Right lobe of liver (tissue), 6 donors: Measurements from ENCODE around the gene USP14. TPM values are rescaled to one million over a fixed set of nuclear protein-coding genes. Genes with fewer than 3 reads are reported as not detected.
A peak's percentile ranks its signal among the peaks of the same experiment; 100 is the strongest.
"Not testable (repeated sequence)": the region's sequence is repeated elsewhere in the genome, so short reads cannot be mapped to it uniquely, and the experiment has no call there.

Experiments
- ATAC-seq, 4 donors: fragments of 200-7000 bp; cut with Tn5 transposase; one replicate each; pipeline ENCODE4 v1.9.1; 2020; ENCODE audit warnings: mild to moderate bottlenecking in 4 of 4, moderate library complexity in 4 of 4
- DNase-seq, 3 donors: peaks; one replicate each; pipeline ENCODE4 v3.0.0-alpha.2; 2020
- H3K27ac ChIP-seq, 3 donors: fragments of 200-600 bp; one replicate each; pipeline ENCODE4 v1.8.0; 2022
- H3K27me3 ChIP-seq, 2 donors: fragments of 200-600 bp; one replicate each; pipeline ENCODE4 v1.8.0; 2022
- H3K36me3 ChIP-seq, 4 donors: fragments of 200-600 bp; sonication (generic) in 1 of 4; one replicate each; pipeline versions ENCODE4 v1.5.1 to v1.8.0; 2017 to 2022; ENCODE audit warnings: control low read depth in 1 of 4
- H3K4me1 ChIP-seq, 4 donors: fragments of 200-600 bp; sonication (generic) in 1 of 4; one replicate each; pipeline versions ENCODE4 v1.5.1 to v1.8.0; 2017 to 2022; ENCODE audit warnings: control low read depth in 1 of 4
- H3K4me3 ChIP-seq, 3 donors: fragments of 200-600 bp; one replicate each; pipeline ENCODE4 v1.8.0; 2022
- H3K9me3 ChIP-seq, 4 donors: fragments of 200-600 bp; sonication (generic) in 1 of 4; one replicate each; pipeline versions ENCODE4 v1.5.1 to v1.8.0; 2017 to 2022; ENCODE audit warnings: control low read depth in 1 of 4
- POLR2A ChIP-seq: fragments of 450-650 bp; IDR thresholded peaks from one replicate; pipeline ENCODE4 v1.6.1; 2017; ENCODE audit warnings: antibody characterized with exemption, mild to moderate bottlenecking
- WGBS: methylation state at CpG from one replicate; pipeline ENCODE4 v1.1.6; 2018; ENCODE audit warnings: low coverage, low lambda C conversion rate; ENCODE audit not compliant: insufficient coverage; ENCODE audit errors: missing lambda C conversion rate; 5-methylcytosine and 5-hydroxymethylcytosine counted together
- intact Hi-C, 2 donors: fragments of 100-400 bp; cut with DNase I; formaldehyde crosslinking; loops; one replicate each; pipeline versions ENCODE4 v1.11.2 to v1.14.1; 2022
- long read RNA-seq: library from polyadenylated mRNA; unstranded; transcript quantifications from one replicate; pipeline ENCODE4 v2.0.0, GENCODE V29; 2019
- total RNA-seq, 6 experiments: library from RNA; depleted of rRNA in 2 of 6; stranded (reverse); fragments of >200 nt in 2 of 6; fragmentation: NEBNext Ultra II Directional in 3 of 6; extraction: Animal tissue kit (Norgen Biotek cat#: 25700) in 3 of 6; gene quantifications; one replicate each; pipeline versions ENCODE4 v1.1.0 to v1.2.4, GENCODE V29; 2016 to 2023
- TF ChIP-seq, protein P1 (sequence below), 4 donors: fragments of 200-600 bp in 3 of 4; fragments of 450-650 bp in 1 of 4; IDR thresholded peaks; one replicate each; pipeline versions ENCODE4 v1.5.1 to v1.8.0; 2016 to 2022; ENCODE audit warnings: antibody characterized with exemption in 4 of 4, mild to moderate bottlenecking in 2 of 4
- donor health status: DM: no; HTN: yes; CAD: no.
- donor health status: DM: no; HTN: no; CAD: no.
- donor health status: DM: no; HTN: no; CAD: no.
- donor health status: DM: no; HTN: yes; CAD: no.
- donor health status: DM: no; HTN: yes; CAD: no.

USP14 gene
- 10 to 100 TPM; 19.6 to 28.5 (median 24.5) TPM for total RNA-seq
- long read RNA-seq, full-length matches to known transcripts, result 6 of 10 reads
- long read RNA-seq, partial matches to known transcripts, result 2 of 10 reads
- long read RNA-seq, other reads (novel, unspliced or antisense), result 2 of 10 reads

DNA sequence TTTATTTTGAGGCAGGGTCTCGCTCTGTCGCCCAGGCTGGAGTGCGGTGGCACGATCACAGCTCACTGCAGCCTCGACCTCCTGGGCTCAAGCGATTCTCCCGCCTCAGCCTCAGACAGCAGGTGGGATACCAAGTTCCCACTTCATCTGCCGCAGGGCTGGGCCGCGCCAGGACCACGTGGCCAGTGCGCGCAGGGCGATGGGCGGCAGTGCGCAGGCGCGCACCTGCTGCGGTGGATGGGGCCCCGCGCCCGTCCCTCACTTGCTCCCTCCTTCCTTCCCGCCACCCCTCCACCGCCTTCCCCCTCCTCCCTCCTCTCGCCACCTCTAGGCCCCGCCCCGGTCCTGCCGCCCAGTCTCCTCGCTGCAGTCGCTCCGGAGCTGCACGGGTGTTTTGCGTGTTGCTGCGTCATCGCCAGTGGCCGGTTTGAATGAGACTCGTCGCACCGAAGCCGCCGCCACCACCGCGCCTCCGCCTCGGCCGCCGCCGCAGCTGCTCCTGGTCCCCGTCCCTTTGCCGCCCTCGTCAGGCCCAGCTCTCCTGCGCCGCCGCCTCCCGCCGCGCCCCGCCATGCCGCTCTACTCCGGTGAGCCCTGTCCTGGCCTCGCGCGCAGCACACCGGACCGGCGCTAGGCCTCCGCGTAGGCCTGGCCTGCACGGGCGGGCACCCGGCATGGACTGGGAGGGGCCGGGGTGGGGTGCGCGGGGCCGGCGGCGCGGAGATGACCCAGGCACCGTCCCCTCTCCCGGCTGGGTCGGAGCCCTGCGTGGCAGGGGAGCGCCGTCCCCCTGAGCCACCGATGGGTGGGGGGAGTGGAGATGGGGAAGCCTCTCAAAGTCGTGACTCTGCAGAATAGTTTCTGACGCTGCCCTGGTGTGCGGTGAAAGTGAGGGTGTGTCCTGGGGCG lies at the start of gene USP14:
TSS of gene USP14 (plus strand) at position 430 of the 909 bp plus-strand sequence. CDS start at position 572, 142 bp downstream.
- DNase-seq, result peak; percentile 98 to 99 (median 98)
- Histone ChIP-seq H3K36me3 (no peaks in the 10 kb centered on the region), H3K27me3 (no peaks in the 10 kb centered on the region), H3K9me3 (no peaks in the 10 kb centered on the region), H3K27ac (peak within 1 kb of the TSS; percentile 54 to 63 (median 56)), H3K4me3 (peak within 1 kb of the TSS; percentile 77 to 97 (median 87)), H3K4me1 (peaks cover 0 to 9% (median 3%) of the 10 kb centered on the region in 4 donors)
- TF ChIP-seq, protein P1, sequence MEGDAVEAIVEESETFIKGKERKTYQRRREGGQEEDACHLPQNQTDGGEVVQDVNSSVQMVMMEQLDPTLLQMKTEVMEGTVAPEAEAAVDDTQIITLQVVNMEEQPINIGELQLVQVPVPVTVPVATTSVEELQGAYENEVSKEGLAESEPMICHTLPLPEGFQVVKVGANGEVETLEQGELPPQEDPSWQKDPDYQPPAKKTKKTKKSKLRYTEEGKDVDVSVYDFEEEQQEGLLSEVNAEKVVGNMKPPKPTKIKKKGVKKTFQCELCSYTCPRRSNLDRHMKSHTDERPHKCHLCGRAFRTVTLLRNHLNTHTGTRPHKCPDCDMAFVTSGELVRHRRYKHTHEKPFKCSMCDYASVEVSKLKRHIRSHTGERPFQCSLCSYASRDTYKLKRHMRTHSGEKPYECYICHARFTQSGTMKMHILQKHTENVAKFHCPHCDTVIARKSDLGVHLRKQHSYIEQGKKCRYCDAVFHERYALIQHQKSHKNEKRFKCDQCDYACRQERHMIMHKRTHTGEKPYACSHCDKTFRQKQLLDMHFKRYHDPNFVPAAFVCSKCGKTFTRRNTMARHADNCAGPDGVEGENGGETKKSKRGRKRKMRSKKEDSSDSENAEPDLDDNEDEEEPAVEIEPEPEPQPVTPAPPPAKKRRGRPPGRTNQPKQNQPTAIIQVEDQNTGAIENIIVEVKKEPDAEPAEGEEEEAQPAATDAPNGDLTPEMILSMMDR (IDR thresholded peaks at IDR 0.05), result no peak
- peak; percentile 72 for TF ChIP-seq POLR2A
- intact Hi-C loops, result no loop called here
- WGBS, result 5% methylated on average over 14 of the region's 89 CpGs
- peak; percentile 98 to 99 (median 99) for ATAC-seq

DNA sequence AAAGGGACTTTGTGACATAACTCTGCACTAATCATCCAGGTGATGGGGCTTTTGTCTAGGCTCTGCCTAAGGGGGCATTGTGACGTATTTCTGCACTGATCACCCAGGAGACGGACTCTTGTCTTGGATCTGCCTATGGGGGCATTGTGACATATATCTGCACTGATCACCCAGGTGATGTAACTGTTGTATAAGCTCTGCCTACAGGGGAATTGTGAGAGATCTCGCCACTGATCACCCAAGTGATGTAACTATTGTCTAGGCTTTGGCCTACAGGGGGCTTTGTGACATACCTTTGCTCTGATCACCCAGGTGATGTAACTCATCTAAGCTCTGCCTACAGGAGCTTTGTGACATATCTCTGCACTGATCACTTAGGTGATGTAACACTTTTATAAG lies 49.7 kb upstream of the USP14 start:
- ATAC-seq, result peak in 1 of 4 donors; percentile 23

GRCh38 chr18:109130-109921 lies 49.0 kb upstream of the USP14 start:
- H3K27ac ChIP-seq, intact Hi-C loops, H3K9me3 ChIP-seq, H3K4me3 ChIP-seq, H3K27me3 ChIP-seq, H3K36me3 ChIP-seq, H3K4me1 ChIP-seq: not testable (repeated sequence)
- ATAC-seq (peak; percentile 14 to 63 (median 32)), DNase-seq (peak in 2 of 3 donors; percentile 30 to 61)
- 13% methylated on average over 7 of the region's 7 CpGs for WGBS
- TF ChIP-seq, protein P1 (IDR thresholded peaks at IDR 0.05), result peak in 1 of 4 donors; percentile 6

More for the DNA sequence above, 49.7 kb upstream of the USP14 start:
- H3K27ac ChIP-seq, intact Hi-C loops, H3K36me3 ChIP-seq, H3K4me3 ChIP-seq, DNase-seq, H3K4me1 ChIP-seq, H3K27me3 ChIP-seq, H3K9me3 ChIP-seq: not testable (repeated sequence)
- 0% methylated on average over 1 of the region's 3 CpGs for WGBS

- H3K27ac ChIP-seq, H3K9me3 ChIP-seq, ATAC-seq, H3K4me1 ChIP-seq, H3K4me3 ChIP-seq, intact Hi-C loops, H3K36me3 ChIP-seq, H3K27me3 ChIP-seq: not testable (repeated sequence)
- 36% methylated on average over 5 of the region's 5 CpGs for WGBS
- DNase-seq, result peak in 1 of 3 donors; percentile 47
Observed at GRCh38 chr18:109922-110261, 48.5 kb upstream of the USP14 start.

- H3K4me1 ChIP-seq, DNase-seq, H3K27ac ChIP-seq, H3K27me3 ChIP-seq, intact Hi-C loops, H3K4me3 ChIP-seq, H3K9me3 ChIP-seq, H3K36me3 ChIP-seq: not testable (repeated sequence)
- ATAC-seq, result peak in 1 of 4 donors; percentile 5
- WGBS, result 22% methylated on average over 4 of the region's 4 CpGs
Observed at GRCh38 chr18:110351-111201, 47.8 kb upstream of the USP14 start.
